NCI-H2171 treated with DMSO at 0.1 percent for 48 hours (cell line): ENCODE data around the gene HHAT.
A peak's percentile ranks its signal among the peaks of the same experiment; 100 is the strongest.
"Not testable (repeated sequence)": the region's sequence is repeated elsewhere in the genome, so short reads cannot be mapped to it uniquely, and the experiment has no call there.

ENCODE experiments used
- DNase-seq: peaks from one replicate; lab custom pipeline; 2025; lab: John Stamatoyannopoulos, UW

The HHAT gene

GRCh38 chr1:210313921-210314320 lies 14.8 kb upstream of the HHAT start:
- no peak for DNase-seq

- no peak for DNase-seq
Measured at GRCh38 chr1:210315529-210315928, 13.2 kb upstream of the HHAT start.

- DNase-seq: no peak
Measured at GRCh38 chr1:210321131-210321530, 7.6 kb upstream of the HHAT start.

GRCh38 chr1:210321552-210321951 lies 7.2 kb upstream of the HHAT start:
- peak; percentile 10 for DNase-seq

- no peak for DNase-seq
Measured at GRCh38 chr1:210323957-210324356, 4.7 kb upstream of the HHAT start.

GRCh38 chr1:210325026-210325670 lies 3.6 kb upstream of the HHAT start:
- DNase-seq: no peak

GRCh38 chr1:210328032-210328745 lies 513 bp upstream of the HHAT start:
- DNase-seq: peak; percentile 62

- DNase-seq: peak; percentile 18
Measured at GRCh38 chr1:210330279-210330866, 1.7 kb downstream of the HHAT start.

- DNase-seq: no peak
Measured at GRCh38 chr1:210332233-210332632, 3.5 kb downstream of the HHAT start.

GRCh38 chr1:210332719-210333398 lies 4.2 kb downstream of the HHAT start:
- no peak for DNase-seq

- no peak for DNase-seq
Measured at GRCh38 chr1:210335001-210335400, 6.3 kb downstream of the HHAT start.

GRCh38 chr1:210336362-210336761 lies 7.7 kb downstream of the HHAT start:
- no peak for DNase-seq

- DNase-seq: no peak
Measured at GRCh38 chr1:210339500-210339899, 10.8 kb downstream of the HHAT start.

GRCh38 chr1:210340311-210340710 lies 11.6 kb downstream of the HHAT start:
- no peak for DNase-seq

GRCh38 chr1:210340841-210341240 lies 12.1 kb downstream of the HHAT start:
- no peak for DNase-seq

- no peak for DNase-seq
Measured at GRCh38 chr1:210342986-210343780, 14.5 kb downstream of the HHAT start.

GRCh38 chr1:210344706-210345105 lies 16.0 kb downstream of the HHAT start:
- DNase-seq: no peak

GRCh38 chr1:210347112-210347511 lies 18.4 kb downstream of the HHAT start:
- DNase-seq: no peak

GRCh38 chr1:210351496-210351895 lies 22.8 kb downstream of the HHAT start:
- no peak for DNase-seq

GRCh38 chr1:210352575-210352974 lies 23.9 kb downstream of the HHAT start:
- DNase-seq: no peak

GRCh38 chr1:210354305-210354704 lies 25.6 kb downstream of the HHAT start:
- DNase-seq: not testable (repeated sequence)

- DNase-seq: no peak
Measured at GRCh38 chr1:210358626-210359025, 29.9 kb downstream of the HHAT start.
